Tibial nerve (tissue), 4 donors: Measurements from ENCODE around the gene DPCD.

Experiments
- EP300 ChIP-seq, 2 donors: sonication (generic); formaldehyde crosslinking; IDR thresholded peaks; one replicate each; pipeline ENCODE4 v1.6.1; 2017; ENCODE audit warnings: antibody characterized with exemption in 2 of 2, mild to moderate bottlenecking in 1 of 2
- TF ChIP-seq, protein P1 (sequence below), 5 experiments: fragments of 200-600 bp in 3 of 5; fragments of 450-650 bp in 2 of 5; sonication (generic) in 3 of 5; IDR thresholded peaks; one replicate each; pipeline ENCODE4 v1.5.1; 2016 to 2019; ENCODE audit warnings: antibody characterized with exemption in 5 of 5, mild to moderate bottlenecking in 3 of 5, moderate library complexity in 2 of 5

DNA sequence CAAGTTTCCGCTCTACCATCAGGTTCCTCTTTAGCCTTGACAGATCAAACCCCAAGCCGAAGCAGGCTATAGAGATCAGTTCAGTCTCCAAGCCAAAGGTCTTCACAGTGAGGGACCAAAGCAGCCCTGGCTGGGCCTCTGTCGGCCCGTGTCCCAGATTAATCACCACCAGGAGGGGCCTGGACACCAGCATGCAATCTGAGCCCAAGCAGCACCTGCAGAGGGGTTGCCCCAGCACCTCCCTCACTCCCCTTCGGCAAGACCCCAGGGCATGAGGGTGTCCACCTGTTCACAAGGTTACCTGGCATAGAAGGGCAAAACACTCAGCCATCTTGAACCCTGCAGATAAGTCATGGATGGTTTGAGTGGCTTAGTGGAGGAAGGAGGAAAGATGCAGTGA is 70.9 kb downstream of the DPCD start:
- TF ChIP-seq, protein P1, sequence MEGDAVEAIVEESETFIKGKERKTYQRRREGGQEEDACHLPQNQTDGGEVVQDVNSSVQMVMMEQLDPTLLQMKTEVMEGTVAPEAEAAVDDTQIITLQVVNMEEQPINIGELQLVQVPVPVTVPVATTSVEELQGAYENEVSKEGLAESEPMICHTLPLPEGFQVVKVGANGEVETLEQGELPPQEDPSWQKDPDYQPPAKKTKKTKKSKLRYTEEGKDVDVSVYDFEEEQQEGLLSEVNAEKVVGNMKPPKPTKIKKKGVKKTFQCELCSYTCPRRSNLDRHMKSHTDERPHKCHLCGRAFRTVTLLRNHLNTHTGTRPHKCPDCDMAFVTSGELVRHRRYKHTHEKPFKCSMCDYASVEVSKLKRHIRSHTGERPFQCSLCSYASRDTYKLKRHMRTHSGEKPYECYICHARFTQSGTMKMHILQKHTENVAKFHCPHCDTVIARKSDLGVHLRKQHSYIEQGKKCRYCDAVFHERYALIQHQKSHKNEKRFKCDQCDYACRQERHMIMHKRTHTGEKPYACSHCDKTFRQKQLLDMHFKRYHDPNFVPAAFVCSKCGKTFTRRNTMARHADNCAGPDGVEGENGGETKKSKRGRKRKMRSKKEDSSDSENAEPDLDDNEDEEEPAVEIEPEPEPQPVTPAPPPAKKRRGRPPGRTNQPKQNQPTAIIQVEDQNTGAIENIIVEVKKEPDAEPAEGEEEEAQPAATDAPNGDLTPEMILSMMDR (IDR thresholded peaks at IDR 0.05): no peak
- TF ChIP-seq EP300 (IDR thresholded peaks at IDR 0.05): no peak
